ENCODE data around the gene OIP5.
"Not testable (repeated sequence)": the region's sequence is repeated elsewhere in the genome, so short reads cannot be mapped to it uniquely, and the experiment has no call there.

The OIP5 gene

GRCh38 chr15:41279535-41280283 is 52.7 kb downstream of the OIP5 start:
- FAIRE-seq (no peak), DNase-seq (ENCODE audit: insufficient read length) (no peak)
- no peak for TF ChIP-seq POLR2A (IDR thresholded peaks at IDR 0.05; ENCODE audit: low read depth, low read length)
- TF ChIP-seq POLR2AphosphoS5 (IDR thresholded peaks at IDR 0.05; ENCODE audit: low read depth, low read length) = no peak
- TF ChIP-seq TAF1 (IDR thresholded peaks at IDR 0.05; ENCODE audit: borderline replicate concordance, low read depth, low read length) = no peak

- DNase-seq (ENCODE audit: insufficient read length) (no peak), FAIRE-seq (no peak)
- TF ChIP-seq POLR2A (IDR thresholded peaks at IDR 0.05; ENCODE audit: low read depth, low read length) = no peak
- no peak for TF ChIP-seq TAF1 (IDR thresholded peaks at IDR 0.05; ENCODE audit: borderline replicate concordance, low read depth, low read length)
- no peak for TF ChIP-seq POLR2AphosphoS5 (IDR thresholded peaks at IDR 0.05; ENCODE audit: low read depth, low read length)
Observed at GRCh38 chr15:41278319-41278718, 54.1 kb downstream of the OIP5 start.

GRCh38 chr15:41276831-41277230 is 55.6 kb downstream of the OIP5 start:
- DNase-seq (ENCODE audit: insufficient read length) (no peak), FAIRE-seq (no peak)
- TF ChIP-seq TAF1 (IDR thresholded peaks at IDR 0.05; ENCODE audit: borderline replicate concordance, low read depth, low read length) (no peak), POLR2AphosphoS5 (IDR thresholded peaks at IDR 0.05; ENCODE audit: low read depth, low read length) (no peak), POLR2A (IDR thresholded peaks at IDR 0.05; ENCODE audit: low read depth, low read length) (no peak)

GRCh38 chr15:41269887-41270286 is 62.5 kb downstream of the OIP5 start:
- FAIRE-seq (no peak), DNase-seq (ENCODE audit: insufficient read length) (no peak)
- TF ChIP-seq POLR2A (IDR thresholded peaks at IDR 0.05; ENCODE audit: low read depth, low read length) (no peak), TAF1 (IDR thresholded peaks at IDR 0.05; ENCODE audit: borderline replicate concordance, low read depth, low read length) (no peak), POLR2AphosphoS5 (IDR thresholded peaks at IDR 0.05; ENCODE audit: low read depth, low read length) (no peak)

- DNase-seq (ENCODE audit: insufficient read length) (no peak), FAIRE-seq (no peak)
- TF ChIP-seq TAF1 (IDR thresholded peaks at IDR 0.05; ENCODE audit: borderline replicate concordance, low read depth, low read length) = no peak
- TF ChIP-seq POLR2AphosphoS5 (IDR thresholded peaks at IDR 0.05; ENCODE audit: low read depth, low read length) = no peak
- no peak for TF ChIP-seq POLR2A (IDR thresholded peaks at IDR 0.05; ENCODE audit: low read depth, low read length)
Observed at GRCh38 chr15:41263891-41264351, 68.5 kb downstream of the OIP5 start.

- no peak for FAIRE-seq
- no peak for TF ChIP-seq POLR2A (IDR thresholded peaks at IDR 0.05; ENCODE audit: low read depth, low read length)
- no peak for TF ChIP-seq POLR2AphosphoS5 (IDR thresholded peaks at IDR 0.05; ENCODE audit: low read depth, low read length)
- no peak for TF ChIP-seq TAF1 (IDR thresholded peaks at IDR 0.05; ENCODE audit: borderline replicate concordance, low read depth, low read length)
- no peak for DNase-seq (ENCODE audit: insufficient read length)
Observed at GRCh38 chr15:41262571-41262970, 69.8 kb downstream of the OIP5 start.

- not testable (repeated sequence) for FAIRE-seq
Observed at GRCh38 chr15:41260924-41261323, 71.5 kb downstream of the OIP5 start.

GRCh38 chr15:41259546-41260189 is 72.7 kb downstream of the OIP5 start:
- TF ChIP-seq POLR2AphosphoS5 (IDR thresholded peaks at IDR 0.05; ENCODE audit: low read depth, low read length) (no peak), POLR2A (IDR thresholded peaks at IDR 0.05; ENCODE audit: low read depth, low read length) (no peak), TAF1 (IDR thresholded peaks at IDR 0.05; ENCODE audit: borderline replicate concordance, low read depth, low read length) (no peak)
- DNase-seq (ENCODE audit: insufficient read length) = no peak
- no peak for FAIRE-seq

More at GRCh38 chr15:41260924-41261323, 71.5 kb downstream of the OIP5 start:
- DNase-seq (ENCODE audit: insufficient read length) = not testable (repeated sequence)
